Endothelial cell of umbilical vein (primary cell): ENCODE measurements around the gene C15orf62. TPM values are rescaled to one million over a fixed set of nuclear protein-coding genes. Genes with fewer than 3 reads are reported as not detected.
A peak's percentile ranks its signal among the peaks of the same experiment; 100 is the strongest.

Experiments used
- BruUV-seq: library from RNA; stranded (reverse); fragments of 400-500 nt; replicated peaks from 2 replicates; lab custom pipeline; 2021; lab: Mats Ljungman, UMichigan
- CTCF ChIA-PET: fragments of 300-600, 350-600 bp; sonication (Branson Sonifier 250); formaldehyde crosslinking; loops from one replicate; lab custom pipeline; 2021; ENCODE audit warnings: antibody characterized with exemption, inconsistent platforms; lab: Charles Lee
- POLR2A ChIA-PET: fragments of 300-600, 350-600 bp; sonication (Branson Sonifier 250); formaldehyde crosslinking; loops from one replicate; lab custom pipeline; 2021; ENCODE audit warnings: antibody characterized with exemption, inconsistent platforms; lab: Charles Lee
- DNase-seq: peaks from one replicate; pipeline ENCODE4 v3.0.0-alpha.2; 2011; ENCODE audit warnings: low read depth, low spot score
- FAIRE-seq: peaks from 2 replicates; lab custom pipeline; 2011; peaks lifted over from hg19 to GRCh38; lab: Jason Lieb, UNC
- H2AFZ ChIP-seq: 2 replicates; pipeline ENCODE4 v1.6.0; 2012; ENCODE audit warnings: low read depth, low read length, control low read depth, inconsistent platforms
- H3K27ac ChIP-seq: 2 replicates; pipeline ENCODE4 v1.5.1; 2011; ENCODE audit warnings: low read depth, mild to moderate bottlenecking, control low read depth, low read length, moderate library complexity; ENCODE audit not compliant: insufficient read depth
- H3K27me3 ChIP-seq, 2 experiments: 2 replicates each; pipeline versions ENCODE4 v1.6.0 to v1.6.1; 2011; ENCODE audit warnings: low read length in 2 of 2, mixed read lengths in 1 of 2; ENCODE audit not compliant: control insufficient read depth in 2 of 2, insufficient read depth in 2 of 2
- H3K36me3 ChIP-seq, 2 experiments: 2 replicates in 1 of 2; 3 replicates in 1 of 2; pipeline ENCODE4 v1.5.1; 2011; ENCODE audit warnings: low read length in 2 of 2, mild to moderate bottlenecking in 1 of 2, moderate library complexity in 1 of 2; ENCODE audit not compliant: control insufficient read depth in 2 of 2, insufficient read depth in 2 of 2; ENCODE audit errors: extremely low read depth in 1 of 2
- H3K4me1 ChIP-seq: 3 replicates; pipeline ENCODE4 v1.5.1; 2011; ENCODE audit warnings: mild to moderate bottlenecking, low read length; ENCODE audit not compliant: control insufficient read depth, insufficient read depth; ENCODE audit errors: extremely low read depth
- H3K4me2 ChIP-seq: 2 replicates; pipeline ENCODE4 v1.6.1; 2011; ENCODE audit warnings: low read length, control low read depth, mixed read lengths; ENCODE audit not compliant: insufficient read depth
- H3K4me3 ChIP-seq, 3 experiments: fragments of 200-600 bp in 1 of 3; sonication (generic), shearing (Covaris generic) in 1 of 3; replicated peaks in 1 of 3; 2 replicates each; pipeline ENCODE4 v1.5.1; 2011 to 2016; ENCODE audit warnings: control low read depth in 3 of 3, low read length in 3 of 3, mild to moderate bottlenecking in 2 of 3, inconsistent platforms in 1 of 3, low read depth in 1 of 3, moderate library complexity in 1 of 3; ENCODE audit not compliant: insufficient read depth in 1 of 3
- H3K79me2 ChIP-seq: 2 replicates; pipeline ENCODE4 v1.6.0; 2012; ENCODE audit warnings: low read length, inconsistent platforms; ENCODE audit not compliant: control insufficient read depth, insufficient read depth
- H3K9ac ChIP-seq: replicated peaks from 2 replicates; pipeline ENCODE3; 2011; ENCODE audit warnings: low read length, control low read depth; ENCODE audit not compliant: insufficient read depth; ENCODE audit errors: extremely low read depth
- H3K9me1 ChIP-seq: replicated peaks from 3 replicates; pipeline ENCODE4 v1.6.0; 2011; ENCODE audit warnings: mild to moderate bottlenecking, low read length; ENCODE audit not compliant: control insufficient read depth, insufficient read depth; ENCODE audit errors: extremely low read depth
- H3K9me3 ChIP-seq: replicated peaks from 2 replicates; pipeline ENCODE4 v1.5.1; 2012; ENCODE audit warnings: low read length, inconsistent platforms; ENCODE audit not compliant: control insufficient read depth, insufficient read depth
- H4K20me1 ChIP-seq: replicated peaks from 2 replicates; pipeline ENCODE3; 2011; ENCODE audit warnings: mild to moderate bottlenecking, low read length; ENCODE audit not compliant: control insufficient read depth, insufficient read depth; ENCODE audit errors: extremely low read depth
- CTCF ChIP-seq, 2 donors: IDR thresholded peaks; 1 replicate in 1 of 2; 2 replicates in 1 of 2; pipeline ENCODE4 v1.5.1; 2011; ENCODE audit warnings: low read length in 2 of 2, mild to moderate bottlenecking in 2 of 2, moderate library complexity in 2 of 2, control low read depth in 1 of 2, inconsistent platforms in 1 of 2, low read depth in 1 of 2; ENCODE audit not compliant: insufficient read depth in 1 of 2; ENCODE audit errors: extremely low read depth in 1 of 2
- EZH2 ChIP-seq: IDR thresholded peaks from 2 replicates; pipeline ENCODE4 v1.6.1; 2012; ENCODE audit warnings: borderline replicate concordance, low read depth, mild to moderate bottlenecking, moderate library complexity, low read length, inconsistent platforms; ENCODE audit not compliant: severe bottlenecking
- FOS ChIP-seq: IDR thresholded peaks from 2 replicates; pipeline ENCODE4 v1.6.1; 2011; ENCODE audit warnings: mild to moderate bottlenecking, low read length, moderate library complexity, borderline replicate concordance; ENCODE audit not compliant: insufficient read depth
- GATA2 ChIP-seq: IDR thresholded peaks from 2 replicates; pipeline ENCODE4 v1.7.0; 2011; ENCODE audit warnings: low read depth, mild to moderate bottlenecking, moderate library complexity, mixed read lengths, low read length; ENCODE audit not compliant: insufficient read length, insufficient read depth
- JUN ChIP-seq: IDR thresholded peaks from 2 replicates; pipeline ENCODE4 v1.6.1; 2011; ENCODE audit warnings: borderline replicate concordance, low read depth; ENCODE audit not compliant: insufficient read length, insufficient read depth
- MAX ChIP-seq: IDR thresholded peaks from 2 replicates; pipeline ENCODE4 v1.6.1; 2011; ENCODE audit not compliant: insufficient read depth, insufficient read length
- MYC ChIP-seq: IDR thresholded peaks from one replicate; pipeline ENCODE4 v1.6.1; 2011; ENCODE audit warnings: mild to moderate bottlenecking, low read depth, low read length
- POLR2A ChIP-seq: IDR thresholded peaks from 2 replicates; pipeline ENCODE4 v1.6.1; 2012; ENCODE audit warnings: low read depth, mild to moderate bottlenecking, control low read depth, low read length
- POLR2AphosphoS5 ChIP-seq: IDR thresholded peaks from 2 replicates; pipeline ENCODE4 v1.6.1; 2012; ENCODE audit warnings: low read depth, mild to moderate bottlenecking, control low read depth, low read length, moderate library complexity; ENCODE audit not compliant: insufficient read depth
- dilution Hi-C: fragments of 300-500 bp; cut with MboI; formaldehyde crosslinking; loops from one replicate; pipeline ENCODE4 v1.15.0; 2019; ENCODE audit warnings: low sequenced_read_pairs; ENCODE audit not compliant: extremely low pct_ligation_motif_present
- intact Hi-C: fragments of 100-400 bp; cut with micrococcal nuclease; formaldehyde crosslinking; loops from one replicate; pipeline ENCODE4 v1.10.0; 2022
- polyA plus RNA-seq, 4 experiments: library from polyadenylated mRNA; depleted of rRNA in 3 of 4; stranded (reverse) in 3 of 4; unstranded in 1 of 4; fragments of >200 nt; gene quantifications; 2 replicates each; pipeline versions ENCODE4 v1.2.1 to v1.2.3, GENCODE V29; 2011 to 2012; ENCODE audit warnings: missing spikeins in 1 of 4
- total RNA-seq: library from RNA; stranded (reverse); gene quantifications from 2 replicates; pipeline ENCODE4 v1.2.3, GENCODE V29; 2021

C15orf62 gene
- total and polyA plus RNA-seq, 2 donors (not counting 3 experiments of a cell fraction or from before 2014, with no cell fraction given): 0.12 to 0.38 TPM

GRCh38 chr15:40796041-40796440, 26.3 kb downstream of the C15orf62 start:
- Histone ChIP-seq H3K4me1 (peaks cover 43% of the 10 kb centered on the region), H3K79me2 (peaks cover 29% of the 10 kb centered on the region), H3K9me1 (no peaks in the 10 kb centered on the region), H3K4me2 (peak overlapping the region; percentile 28), H4K20me1 (no peaks in the 10 kb centered on the region), H3K36me3 (no peaks in the 10 kb centered on the region), H3K9me3 (no peaks in the 10 kb centered on the region), H3K9ac (no peak overlapping the region), H2AFZ (no peak overlapping the region), H3K27me3 (no peaks in the 10 kb centered on the region), H3K27ac (peak overlapping the region; percentile 78), H3K4me3 (no peak overlapping the region)
- ChIA-PET POLR2A (no interaction called here), CTCF (interaction anchor here (0.6 to 1.5 kb wide), 4 partner anchors 13 to 98 kb away, joined by 3 to 7 read pairs (median 3); partner anchors contain the start of gene VPS18)
- TF ChIP-seq CTCF (IDR thresholded peaks at IDR 0.05; ENCODE audit: extremely low read depth in 1 of 2, insufficient read depth in 1 of 2, low read depth in 1 of 2, low read length in 2 of 2) (no peak), POLR2A (no peak), JUN (peak; percentile 13), GATA2 (no peak), POLR2AphosphoS5 (no peak), MAX (no peak), EZH2 (no peak), MYC (no peak), FOS (no peak)
- DNase-seq (peak; percentile 81), FAIRE-seq (peak; percentile 77)
- intact Hi-C loops (loop anchor here (1.0 kb wide), 1 partner anchor 11 kb away; the partner anchor contains the start of genes DNAJC17 and ZFYVE19), dilution Hi-C loops (no loop called here)
- no TSS peak for BruUV-seq
